HG03520 (cell line): ENCODE results near the gene MN1.

ENCODE experiments used
- ATAC-seq: cut with Tn5 transposase; IDR thresholded peaks from one replicate; pipeline ENCODE4 v1.9.1; 2021; ENCODE audit warnings: mild to moderate bottlenecking, moderate library complexity; ENCODE audit not compliant: unreplicated experiment

MN1 gene

DNA sequence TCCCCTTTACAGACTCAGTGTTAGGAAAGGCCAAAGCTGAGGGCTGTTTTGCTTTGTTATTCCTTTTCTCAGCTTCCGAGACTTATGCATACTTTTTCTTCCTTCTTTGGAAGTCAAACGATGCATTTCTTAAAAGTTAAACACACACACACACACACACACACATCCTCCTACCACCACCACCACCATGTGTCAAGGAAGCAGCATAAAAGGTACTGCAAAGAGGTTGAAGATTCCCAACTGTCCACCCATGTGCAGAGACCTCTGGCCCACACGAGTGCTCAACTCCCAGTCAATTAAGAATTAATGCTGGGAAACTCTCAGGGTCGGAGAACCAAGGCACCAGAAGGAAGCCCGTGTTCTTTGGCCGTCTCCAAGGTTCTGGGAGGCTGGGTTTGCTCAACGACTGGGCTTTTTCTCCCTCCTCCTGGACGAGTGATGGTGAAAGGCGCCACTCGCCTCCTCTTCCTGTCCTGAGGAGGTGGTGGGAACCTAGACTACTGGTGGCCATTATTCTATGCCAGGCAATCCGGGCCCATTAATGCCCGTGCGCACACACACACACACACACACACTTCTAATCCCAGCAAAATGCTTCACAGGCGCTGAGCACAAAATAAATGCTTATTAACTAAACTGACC, 15.1 kb downstream of the MN1 start:
- no peak for ATAC-seq

DNA sequence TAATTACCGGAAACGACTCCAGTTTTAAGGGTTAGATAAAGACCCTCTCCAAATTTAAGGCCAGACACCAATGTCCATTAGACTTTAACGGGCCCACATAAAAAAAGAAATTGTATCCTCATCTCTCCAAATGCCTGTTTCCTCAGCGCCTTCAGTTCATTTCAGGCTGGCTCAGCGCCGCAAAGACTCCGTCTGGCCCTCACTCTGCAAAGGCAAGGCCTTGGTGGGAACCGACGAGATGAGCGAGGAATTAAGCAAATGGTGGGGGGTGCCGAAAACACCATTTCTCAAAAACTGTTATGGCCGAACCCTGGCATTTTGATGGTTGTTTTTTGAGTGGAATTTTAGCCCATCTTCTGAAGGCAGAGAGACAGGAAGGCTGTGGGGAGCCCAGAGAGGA, 15.7 kb downstream of the MN1 start:
- ATAC-seq: no peak

DNA sequence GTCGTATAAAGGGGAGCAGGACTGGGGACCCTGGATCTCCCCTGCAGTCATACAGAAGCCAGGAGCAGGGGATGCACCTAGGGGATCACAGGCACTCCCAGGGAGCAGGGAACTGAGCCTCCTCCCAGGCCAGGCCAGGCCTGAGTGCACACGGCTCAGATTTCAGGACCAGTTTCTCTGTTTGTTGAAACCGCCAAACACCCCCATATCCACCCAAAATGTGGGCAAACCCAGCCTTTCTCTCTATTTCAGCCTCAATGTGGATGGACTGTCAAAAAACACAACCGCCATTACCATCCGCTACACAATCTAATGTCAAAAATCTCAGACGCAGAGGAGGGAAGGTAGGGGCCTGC, 17.5 kb downstream of the MN1 start:
- ATAC-seq: no peak

DNA sequence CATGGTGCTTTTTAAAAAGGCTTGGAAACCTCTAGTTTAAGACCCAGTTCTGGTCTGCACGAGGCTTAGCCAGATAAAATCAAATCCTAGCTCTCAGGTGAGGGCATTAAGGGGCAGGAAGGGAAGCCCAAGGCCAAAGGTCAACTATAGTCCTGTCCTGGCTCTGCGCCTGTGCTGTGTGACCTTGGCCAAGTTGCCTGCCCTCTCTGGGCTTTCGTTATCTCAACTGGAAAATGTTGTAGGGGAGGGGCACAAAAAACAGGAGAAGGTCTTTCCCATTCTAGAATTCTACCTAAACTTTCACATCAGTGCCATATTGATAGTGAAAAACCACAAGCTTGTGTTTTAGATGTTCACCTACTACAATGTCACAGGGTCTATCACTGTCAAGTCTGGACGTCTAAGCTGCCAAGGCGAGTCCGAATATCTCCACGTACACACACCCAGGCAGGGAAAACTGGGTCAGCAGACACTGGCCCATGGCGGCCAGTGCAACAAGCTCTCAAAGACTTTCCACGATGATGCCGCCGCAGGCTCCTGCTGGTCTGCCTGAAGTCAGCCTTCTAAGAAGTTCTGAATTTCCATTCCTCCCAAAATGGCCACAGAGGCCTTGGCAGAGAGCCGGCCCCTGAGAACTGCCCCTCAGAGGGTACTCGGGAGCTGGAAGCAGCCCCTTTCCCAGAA, 18.0 kb downstream of the MN1 start:
- ATAC-seq: no peak

DNA sequence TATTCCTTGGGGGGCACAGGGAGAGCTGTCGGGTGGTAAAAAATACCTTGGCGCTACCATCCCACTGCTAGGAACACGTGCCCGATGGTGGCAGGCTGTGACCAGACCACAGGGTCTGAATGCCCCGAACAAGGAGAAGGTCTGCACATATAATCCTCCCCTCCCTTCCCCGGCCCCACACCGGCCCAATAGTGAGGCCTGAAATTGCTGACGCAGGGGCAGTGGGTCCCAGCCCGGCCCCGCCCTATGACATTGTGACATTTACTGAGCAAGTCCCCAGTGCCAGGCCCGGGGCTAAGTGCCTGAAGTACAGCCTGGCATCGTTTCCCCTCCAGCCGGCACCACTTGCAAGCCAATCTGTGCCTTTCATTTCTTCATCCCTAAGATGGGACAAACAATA, 19.5 kb downstream of the MN1 start:
- ATAC-seq: no peak

DNA sequence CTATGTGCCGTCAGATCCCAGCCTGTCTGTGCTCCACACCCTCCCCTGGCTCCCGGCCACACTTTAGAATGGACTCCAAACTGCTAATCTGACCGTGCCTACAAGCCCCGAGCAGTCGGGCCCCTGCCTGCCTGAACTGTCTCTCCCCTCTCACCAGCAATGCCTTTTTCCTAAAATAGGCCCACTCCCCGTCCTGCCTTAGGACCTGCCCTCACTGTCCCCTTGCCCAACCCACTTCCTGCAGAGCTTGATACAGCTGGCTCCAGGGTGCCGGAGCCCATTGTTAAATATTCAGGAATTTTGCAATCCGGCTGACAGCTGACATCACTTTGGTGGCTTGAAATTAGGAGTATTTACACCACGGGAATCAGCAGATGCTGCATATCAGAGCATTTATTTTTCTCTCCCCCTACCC, 21.4 kb downstream of the MN1 start:
- ATAC-seq: no peak

DNA sequence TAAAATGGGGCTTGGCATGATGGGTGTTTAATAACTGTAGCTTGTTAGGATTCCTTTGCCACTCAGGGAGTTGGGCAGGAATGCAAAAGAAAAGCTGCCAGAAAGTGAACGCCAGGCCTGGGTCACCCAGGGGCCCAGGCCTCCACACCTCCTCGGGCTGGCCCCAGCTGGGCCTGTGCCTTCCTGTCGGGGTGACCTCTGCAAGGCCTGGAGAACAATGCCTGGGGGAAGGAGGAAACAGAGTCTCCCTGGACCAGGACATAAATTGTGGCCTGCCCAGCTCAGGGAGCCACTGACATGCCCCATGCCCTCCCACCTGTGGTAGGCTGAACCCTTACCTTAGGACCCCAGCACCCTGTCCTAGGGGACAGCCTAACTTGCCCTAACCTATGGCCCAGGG, 21.9 kb downstream of the MN1 start:
- no peak for ATAC-seq

DNA sequence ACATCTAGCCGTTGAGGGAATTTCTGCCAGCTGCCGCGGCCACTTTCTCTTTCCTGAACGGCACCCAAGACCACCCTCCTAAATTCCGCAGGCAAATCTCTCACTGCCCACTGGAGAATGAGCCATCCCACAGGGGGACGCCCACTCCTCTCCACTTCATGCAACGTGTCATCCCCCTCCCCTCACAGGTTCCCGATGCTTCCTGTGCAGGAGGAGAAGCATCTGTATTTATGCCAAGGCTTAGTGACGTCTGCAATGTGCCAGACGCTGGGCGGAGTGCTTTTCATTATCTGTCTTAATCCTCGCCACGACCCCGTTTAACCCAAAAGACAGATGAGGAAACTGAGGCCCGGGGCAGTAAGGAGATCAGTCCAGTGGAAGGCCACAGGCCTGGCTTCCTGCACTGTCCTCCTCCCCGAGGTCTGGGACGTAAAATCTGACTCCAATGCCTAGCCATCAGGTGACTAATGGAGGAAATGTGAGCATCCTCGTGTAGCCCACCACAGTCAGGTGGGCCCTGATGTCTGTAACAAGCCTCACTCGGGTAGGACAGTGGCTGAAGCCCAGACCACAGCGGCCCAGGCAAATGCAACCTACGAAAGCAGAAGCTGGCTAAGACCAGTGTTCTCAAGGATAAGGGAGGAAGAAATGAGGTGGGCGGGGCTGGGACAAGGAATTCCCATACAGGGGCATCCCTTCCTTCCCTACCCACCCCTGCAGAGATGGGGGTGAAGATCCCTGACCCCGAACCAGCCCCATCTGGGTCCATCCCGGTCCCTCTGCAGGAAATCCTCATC, 23.1 kb downstream of the MN1 start:
- no peak for ATAC-seq

DNA sequence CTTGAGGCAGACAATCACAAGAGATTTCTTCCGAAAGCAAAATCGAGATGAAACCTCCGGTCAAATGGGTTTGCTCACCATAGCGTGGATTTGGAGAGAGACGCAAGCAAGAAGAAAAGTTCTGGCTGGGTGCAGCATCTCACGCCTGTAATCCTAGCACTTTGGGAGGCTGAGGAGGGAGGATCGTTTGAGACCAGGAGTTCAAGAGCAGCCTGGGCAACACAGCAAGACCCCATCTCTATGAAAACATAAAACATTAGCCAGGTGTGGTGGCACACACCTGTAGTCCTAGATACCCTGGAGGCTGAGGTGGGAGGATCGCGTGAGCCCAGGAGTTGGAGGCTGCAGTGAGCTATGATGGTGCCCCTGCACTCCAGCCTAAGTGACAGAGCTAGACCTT, 24.4 kb downstream of the MN1 start:
- no peak for ATAC-seq

DNA sequence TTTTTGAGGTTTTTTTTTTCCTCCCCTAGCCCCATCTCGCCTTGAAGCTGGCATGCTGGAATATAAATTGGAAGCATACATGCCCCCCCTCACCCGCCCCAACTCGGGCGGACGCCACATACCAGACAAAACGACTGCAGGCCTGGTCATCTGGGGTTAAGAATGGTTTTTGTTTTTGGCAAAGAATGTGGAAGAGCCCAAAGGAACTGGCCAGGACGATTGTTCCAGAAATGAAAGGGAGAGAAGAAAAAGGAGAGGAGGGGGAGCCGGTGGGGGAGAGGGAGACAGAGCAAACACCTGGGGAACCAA, 25.0 kb downstream of the MN1 start:
- no peak for ATAC-seq

DNA sequence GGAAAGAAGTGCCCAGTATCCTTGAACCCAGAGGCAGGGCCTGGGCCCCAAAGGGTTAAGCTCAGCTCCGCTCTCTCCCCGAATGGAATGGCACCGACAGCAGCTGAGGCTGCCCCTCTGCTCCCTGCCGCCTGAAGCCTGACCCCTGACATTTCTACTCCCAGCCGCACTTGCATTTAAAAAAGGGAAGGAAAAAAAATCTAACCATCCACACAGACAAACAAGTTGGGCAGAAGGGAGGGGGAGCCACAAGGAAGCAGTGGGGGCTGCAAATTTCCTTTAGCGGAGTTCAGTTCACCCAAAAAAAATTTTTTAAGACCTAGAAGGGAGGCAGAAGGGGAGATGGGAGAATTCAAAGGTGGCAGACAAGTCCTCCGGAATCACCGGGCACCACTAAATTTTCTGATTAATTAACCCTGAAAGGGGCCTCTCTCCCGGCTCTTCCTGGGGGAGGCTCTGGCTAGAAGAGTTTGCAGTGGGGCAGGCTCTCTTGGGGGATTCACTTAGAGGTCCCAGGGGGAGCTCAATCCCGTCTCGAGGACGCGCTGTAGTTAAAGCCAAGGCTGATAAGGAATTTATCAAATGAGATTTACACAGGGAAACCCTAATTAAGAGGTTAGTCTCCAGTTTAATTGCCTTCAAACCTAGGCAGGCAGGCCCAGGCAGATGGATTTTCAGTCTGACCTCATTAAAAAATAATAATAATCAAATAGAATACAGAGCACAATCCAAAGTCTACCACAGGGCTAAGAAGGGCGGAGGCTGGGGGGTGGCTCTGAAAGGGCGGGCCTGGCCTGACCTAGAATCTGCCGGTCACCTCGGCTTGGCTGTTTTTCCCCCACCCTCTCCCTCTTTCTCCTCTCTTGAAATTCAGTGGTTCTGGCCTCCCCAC, 25.6 kb downstream of the MN1 start:
- ATAC-seq: no peak

DNA sequence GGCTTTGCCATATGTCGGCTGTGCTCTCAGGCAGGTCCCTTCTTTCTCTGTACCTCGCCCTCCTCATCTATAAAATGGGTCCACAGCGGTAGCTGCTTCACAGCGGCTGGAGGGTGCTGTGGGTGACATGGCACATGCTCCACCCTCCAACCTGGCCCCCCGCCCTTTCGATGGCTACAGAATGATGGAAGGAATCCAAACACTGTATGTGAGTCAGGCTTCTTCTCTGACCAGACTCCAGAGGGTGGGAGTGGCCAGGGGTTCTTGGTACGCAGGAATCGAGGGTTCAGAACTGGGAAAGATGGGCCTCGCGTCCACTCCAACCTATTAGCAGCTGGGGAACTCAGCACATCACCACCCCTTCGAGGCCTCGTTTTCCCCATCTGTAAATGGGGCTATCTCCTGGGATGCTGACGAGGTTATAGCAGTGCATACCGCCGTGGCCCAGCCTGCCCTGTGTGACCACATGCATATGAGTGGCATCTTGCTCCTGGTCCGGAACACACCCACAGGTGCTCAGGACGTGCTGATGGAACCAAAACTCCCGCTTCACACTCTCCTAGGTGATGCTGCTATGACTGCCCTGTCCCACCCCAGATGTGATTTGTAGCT, 26.4 kb downstream of the MN1 start:
- ATAC-seq: no peak

DNA sequence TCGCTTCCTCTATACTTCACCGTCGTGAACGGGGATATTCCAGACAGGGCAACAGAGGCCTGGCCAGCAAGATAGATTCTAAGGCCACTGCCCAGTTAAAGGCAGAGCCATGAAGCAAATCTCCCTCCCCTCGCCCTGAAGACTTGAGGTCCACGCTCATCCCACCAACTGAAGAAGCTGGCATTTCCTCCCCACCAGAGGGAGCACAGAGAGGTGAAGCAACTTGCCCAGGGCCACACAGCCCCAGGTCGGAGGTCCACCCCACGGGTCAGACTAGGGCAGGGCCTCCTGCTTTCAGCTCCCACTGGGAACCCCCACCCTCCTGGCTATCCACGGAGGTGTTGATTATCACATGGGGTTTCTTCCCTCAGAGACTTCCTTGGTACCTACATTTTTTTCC, 27.4 kb downstream of the MN1 start:
- ATAC-seq: no peak

DNA sequence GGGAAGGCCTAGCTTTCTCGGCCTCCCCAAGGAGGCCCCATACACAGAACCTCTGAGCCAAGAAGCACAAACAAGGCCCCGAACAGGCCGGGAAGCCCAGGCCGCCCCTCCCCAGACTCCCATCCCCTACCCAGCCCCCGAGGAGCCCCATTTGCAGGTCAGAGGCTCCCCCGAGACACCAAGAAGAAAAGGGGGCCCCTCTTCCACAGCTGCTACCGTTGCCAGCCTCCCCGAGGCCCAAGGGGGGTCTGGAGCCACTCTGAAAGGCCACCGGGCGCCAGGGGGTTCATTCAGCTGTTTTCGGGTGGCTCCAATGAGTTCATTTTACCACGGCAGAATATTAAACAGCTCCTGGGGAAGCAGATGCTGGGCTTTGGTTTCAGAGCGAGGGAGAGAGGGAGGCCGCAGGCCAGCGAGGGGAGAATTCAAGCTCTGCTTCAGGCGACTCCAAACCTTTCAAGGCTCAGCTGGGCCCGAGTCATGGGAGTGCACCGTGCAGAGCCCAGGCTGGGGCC, 28.5 kb downstream of the MN1 start:
- no peak for ATAC-seq

DNA sequence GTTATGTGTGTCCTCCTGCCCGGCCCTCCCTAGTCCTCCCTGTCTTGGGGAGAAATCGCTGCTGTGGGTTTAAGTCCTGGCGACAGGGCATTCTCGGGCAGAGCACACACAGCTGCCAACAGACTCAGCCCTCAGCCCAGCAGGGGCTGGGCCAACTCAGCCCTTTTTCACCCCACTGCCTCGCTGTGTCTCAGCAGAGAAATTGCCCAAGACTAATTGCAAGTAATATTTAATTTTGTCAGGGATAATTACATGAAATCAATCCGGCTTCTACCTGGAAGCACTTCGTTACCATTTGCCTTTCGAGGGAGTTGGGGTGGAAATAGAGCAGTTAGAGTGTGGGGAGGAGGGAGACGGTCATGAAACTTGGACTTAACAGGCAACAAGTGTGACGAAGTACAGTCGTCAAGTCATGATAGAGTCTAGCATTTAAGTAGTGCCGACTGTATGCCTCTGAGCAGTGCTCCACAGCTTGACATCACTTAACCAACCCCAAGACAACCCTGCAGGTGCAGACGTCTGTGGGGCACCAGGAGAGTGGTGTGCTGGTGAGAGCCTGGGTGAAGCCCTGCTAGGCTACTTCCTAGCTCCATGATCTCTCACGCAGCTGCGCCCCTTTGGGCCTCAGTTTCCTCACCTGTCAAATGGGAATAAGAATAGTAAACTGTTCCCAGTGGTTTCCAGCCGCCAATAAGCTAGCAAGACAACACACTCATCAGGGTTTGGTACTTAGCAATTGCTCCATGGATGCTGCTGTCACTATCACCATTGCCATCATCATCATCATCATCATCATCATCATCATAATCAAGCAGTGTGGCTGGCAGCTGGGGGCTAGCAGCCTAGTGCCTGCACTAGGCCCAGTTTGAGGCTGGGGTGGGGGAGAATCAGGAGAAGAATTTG, 29.2 kb downstream of the MN1 start:
- no peak for ATAC-seq

DNA sequence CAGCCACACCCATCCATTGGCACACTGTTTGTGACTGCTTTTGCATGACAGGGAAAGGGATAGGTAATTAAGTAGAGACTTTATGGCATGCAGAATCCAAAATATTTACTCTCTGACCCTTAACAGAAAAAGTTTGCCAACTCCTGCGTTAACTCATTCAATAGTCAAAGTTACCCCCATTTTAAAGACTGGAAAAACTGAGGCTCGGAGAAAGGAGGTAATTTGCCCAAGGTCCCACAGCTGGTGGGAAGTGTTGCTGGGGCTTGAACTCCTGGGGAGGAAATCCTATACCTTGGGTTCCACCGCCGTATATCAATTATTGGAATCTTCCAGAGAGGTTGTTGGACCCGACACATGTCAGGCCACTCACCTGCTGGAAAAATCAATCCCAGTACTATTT, 29.9 kb downstream of the MN1 start:
- ATAC-seq: no peak

DNA sequence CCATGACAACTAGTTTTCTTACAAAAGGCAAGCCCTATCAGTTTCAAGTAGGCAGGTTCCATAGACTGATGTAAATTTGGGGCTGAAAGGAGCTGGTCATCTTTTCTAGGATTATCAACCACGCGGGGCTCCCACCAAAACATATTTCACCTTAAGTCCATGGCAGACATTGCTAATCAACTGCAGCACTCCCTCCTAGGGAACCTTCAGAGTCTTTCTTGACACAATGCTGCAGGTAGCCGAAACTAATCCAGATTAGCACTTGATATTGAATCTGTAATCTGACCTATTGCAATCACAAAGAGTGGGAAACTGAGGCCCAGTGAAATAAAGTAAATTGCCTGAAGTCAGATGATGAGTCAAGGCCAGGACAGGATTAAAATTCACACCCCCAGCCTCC, 32.5 kb downstream of the MN1 start:
- no peak for ATAC-seq

DNA sequence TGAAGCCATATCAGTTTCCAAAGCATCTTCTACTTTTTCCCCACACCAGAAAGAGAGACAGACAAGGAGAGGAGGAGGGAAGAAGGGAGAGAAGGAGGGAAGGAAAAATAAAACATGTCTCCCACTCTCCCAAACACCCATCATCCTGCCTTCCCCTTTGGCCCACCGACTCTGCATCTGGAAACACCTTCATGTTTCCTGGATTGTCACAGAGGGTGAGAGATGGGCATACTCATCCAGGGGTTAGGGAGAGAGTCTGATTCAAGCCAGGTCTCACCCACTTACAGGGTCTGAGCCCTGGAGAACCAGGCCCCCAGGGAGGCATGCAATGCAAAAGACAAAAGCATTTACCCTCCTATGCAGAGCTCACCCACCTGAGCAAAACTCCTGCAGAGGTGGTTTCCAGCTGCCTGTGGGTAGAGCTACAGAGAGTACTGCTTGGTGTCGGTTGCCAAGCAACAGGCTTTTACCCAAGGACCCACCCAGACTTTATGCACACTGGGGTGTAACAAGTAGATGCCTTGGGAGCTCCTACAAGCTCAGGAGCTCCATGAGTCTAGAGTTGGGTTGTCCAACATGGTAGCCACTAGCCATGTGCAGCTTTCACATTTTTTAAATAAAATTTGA, 33.4 kb downstream of the MN1 start:
- no peak for ATAC-seq

DNA sequence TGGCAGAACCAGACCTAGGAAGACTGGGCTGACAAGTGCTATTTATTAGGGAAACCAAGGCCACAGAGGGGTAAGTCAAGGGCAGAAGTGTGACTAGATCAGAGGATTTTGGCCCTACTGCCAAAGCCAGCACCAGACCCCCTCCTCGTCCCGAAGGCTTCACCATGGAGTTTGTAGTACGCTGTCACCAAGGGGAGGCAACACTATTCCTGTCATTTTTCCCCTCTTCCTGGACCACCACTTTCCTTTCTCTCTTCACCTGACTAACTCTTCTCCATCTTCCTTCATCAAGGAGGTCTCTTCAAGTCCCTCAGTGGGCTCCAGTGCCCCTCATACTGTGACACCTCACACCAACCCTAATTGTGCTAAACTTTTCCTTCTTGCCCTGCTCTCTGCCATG, 34.9 kb downstream of the MN1 start:
- no peak for ATAC-seq
